Neutrophil (primary cell): Measurements from ENCODE around the gene PRPSAP1.

ENCODE experiments used
- H3K27ac ChIP-seq: fragments of 200-600 bp; sonication (generic); 2 replicates; pipeline ENCODE4 v1.5.1; 2016; ENCODE audit warnings: mild to moderate bottlenecking, moderate library complexity
- H3K27me3 ChIP-seq: fragments of 200-600 bp; sonication (generic); 2 replicates; pipeline ENCODE4 v1.6.0; 2016; ENCODE audit warnings: mild to moderate bottlenecking
- H3K36me3 ChIP-seq: fragments of 200-600 bp; sonication (generic); 2 replicates; pipeline ENCODE4 v1.5.1; 2017
- H3K4me1 ChIP-seq, 2 experiments: fragments of 200-600 bp in 1 of 2; sonication (generic) in 1 of 2; 1 replicate in 1 of 2; 2 replicates in 1 of 2; pipeline versions ENCODE4 v1.5.1 to v1.6.1; 2013 to 2016; ENCODE audit warnings: low read depth in 1 of 2, low read length in 1 of 2, mild to moderate bottlenecking in 1 of 2, moderate library complexity in 1 of 2; ENCODE audit not compliant: control insufficient read depth in 1 of 2, insufficient read depth in 1 of 2
- H3K4me3 ChIP-seq, 2 experiments: fragments of 200-600 bp in 1 of 2; sonication (generic) in 1 of 2; 1 replicate in 1 of 2; 2 replicates in 1 of 2; pipeline ENCODE4 v1.5.1; 2013 to 2016; ENCODE audit warnings: low read depth in 1 of 2, low read length in 1 of 2, mild to moderate bottlenecking in 1 of 2, moderate library complexity in 1 of 2
- H3K9me3 ChIP-seq: fragments of 200-600 bp; sonication (generic); 2 replicates; pipeline ENCODE4 v1.5.1; 2016
- CTCF ChIP-seq: fragments of 200-600 bp; sonication (generic); IDR thresholded peaks from 2 replicates; pipeline ENCODE4 v1.5.1; 2016; ENCODE audit warnings: antibody characterized with exemption

The PRPSAP1 gene

GRCh38 chr17:76384987-76385891 lies 31.5 kb upstream of the PRPSAP1 start:
- peaks cover 4% of the 10 kb centered on the region for H3K36me3 ChIP-seq
- no peak overlapping the region for H3K27ac ChIP-seq
- H3K27me3 ChIP-seq: peaks cover 60% of the 10 kb centered on the region
- H3K9me3 ChIP-seq: no peaks in the 10 kb centered on the region
- TF ChIP-seq CTCF: no peak
- H3K4me3 ChIP-seq: peak overlapping the region; percentile 78 to 86
- H3K4me1 ChIP-seq: peaks cover 43 to 44% of the 10 kb centered on the region in 2 experiments

- no peaks in the 10 kb centered on the region for H3K36me3 ChIP-seq
- H3K27ac ChIP-seq: peak within 1 kb of the TSS; percentile 51
- TF ChIP-seq CTCF: peak; percentile 10
- H3K9me3 ChIP-seq: no peaks in the 10 kb centered on the region
- peaks cover 60% of the 10 kb centered on the region for H3K27me3 ChIP-seq
- H3K4me1 ChIP-seq: peaks cover 43 to 44% of the 10 kb centered on the region in 2 experiments
- peak within 1 kb of the TSS; percentile 78 to 86 for H3K4me3 ChIP-seq
These were observed 30.7 kb upstream of the PRPSAP1 start, which contains the start of gene SPHK1 for GRCh38 chr17:76384222-76384986. Gene SPHK1, plus strand, starts transcription at chr17:76384609. Its CDS starts 1,036 bp downstream, at chr17:76385645.

- peak overlapping the region; percentile 78 to 86 for H3K4me3 ChIP-seq
- peaks cover 60% of the 10 kb centered on the region for H3K27me3 ChIP-seq
- no peaks in the 10 kb centered on the region for H3K36me3 ChIP-seq
- peak; percentile 43 for TF ChIP-seq CTCF
- H3K9me3 ChIP-seq: no peaks in the 10 kb centered on the region
- H3K4me1 ChIP-seq: peaks cover 43 to 44% of the 10 kb centered on the region in 2 experiments
- peak overlapping the region; percentile 51 for H3K27ac ChIP-seq
These were observed 30.0 kb upstream of the PRPSAP1 start for GRCh38 chr17:76383546-76384221.

GRCh38 chr17:76382803-76383545 lies 29.3 kb upstream of the PRPSAP1 start:
- H3K9me3 ChIP-seq: no peaks in the 10 kb centered on the region
- no peaks in the 10 kb centered on the region for H3K36me3 ChIP-seq
- peak overlapping the region; percentile 78 to 86 for H3K4me3 ChIP-seq
- H3K27ac ChIP-seq: peak overlapping the region; percentile 51
- no peak for TF ChIP-seq CTCF
- H3K27me3 ChIP-seq: peaks cover 60% of the 10 kb centered on the region
- H3K4me1 ChIP-seq: peaks cover 43 to 44% of the 10 kb centered on the region in 2 experiments
